Hepatocyte (in vitro differentiated cells): ENCODE data around the gene PPA1. TPM values are rescaled to one million over a fixed set of nuclear protein-coding genes. Genes with fewer than 3 reads are reported as not detected.
A peak's percentile ranks its signal among the peaks of the same experiment; 100 is the strongest.

ENCODE experiments used
- DNase-seq: peaks from one replicate; pipeline ENCODE4 v3.0.0-alpha.2; 2016; ENCODE audit warnings: low spot score
- H2AFZ ChIP-seq: fragments of 200-600 bp; sonication (generic); 2 replicates; pipeline ENCODE4 v1.6.0; 2016; ENCODE audit warnings: antibody characterized with exemption, mild to moderate bottlenecking
- H3K27ac ChIP-seq: fragments of 200-600 bp; sonication (generic); 2 replicates; pipeline ENCODE4 v1.5.1; 2016; ENCODE audit warnings: mild to moderate bottlenecking
- H3K27me3 ChIP-seq: fragments of 200-600 bp; sonication (generic); 2 replicates; pipeline ENCODE4 v1.6.1; 2016
- H3K36me3 ChIP-seq: fragments of 200-600 bp; sonication (generic); replicated peaks from 2 replicates; pipeline ENCODE4 v1.5.1; 2016; ENCODE audit warnings: low read depth; ENCODE audit not compliant: insufficient read depth
- H3K4me1 ChIP-seq: fragments of 200-600 bp; sonication (generic); 2 replicates; pipeline ENCODE4 v1.5.1; 2016; ENCODE audit warnings: mild to moderate bottlenecking, moderate library complexity; ENCODE audit not compliant: insufficient read depth
- H3K4me2 ChIP-seq: fragments of 200-600 bp; sonication (generic); 2 replicates; pipeline ENCODE4 v1.6.0; 2016
- H3K4me3 ChIP-seq: fragments of 200-600 bp; sonication (generic); 2 replicates; pipeline ENCODE4 v1.5.1; 2016; ENCODE audit warnings: mild to moderate bottlenecking
- H3K79me2 ChIP-seq: fragments of 200-600 bp; sonication (generic); 2 replicates; pipeline ENCODE4 v1.6.0; 2017; ENCODE audit warnings: mild to moderate bottlenecking
- H3K9me2 ChIP-seq: fragments of 200-600 bp; sonication (generic); replicated peaks from 2 replicates; pipeline ENCODE4 v1.6.0; 2017; ENCODE audit warnings: mild to moderate bottlenecking; ENCODE audit not compliant: insufficient read depth
- H3K9me3 ChIP-seq: fragments of 200-600 bp; sonication (generic); 2 replicates; pipeline ENCODE4 v1.5.1; 2016; ENCODE audit warnings: low read depth, mild to moderate bottlenecking
- H4K20me1 ChIP-seq: fragments of 200-600 bp; sonication (generic); 2 replicates; pipeline ENCODE4 v1.6.0; 2016; ENCODE audit warnings: mild to moderate bottlenecking; ENCODE audit not compliant: insufficient read depth, poor library complexity, severe bottlenecking
- EZH2 ChIP-seq: fragments of 200-600 bp; sonication (generic); IDR thresholded peaks from 2 replicates; pipeline ENCODE4 v1.6.1; 2016; ENCODE audit warnings: antibody characterized with exemption, mild to moderate bottlenecking, borderline replicate concordance
- EZH2phosphoT487 ChIP-seq: fragments of 200-600 bp; sonication (generic); IDR thresholded peaks from one replicate; pipeline ENCODE4 v1.6.1; 2018; ENCODE audit warnings: antibody characterized with exemption, mild to moderate bottlenecking, low read depth, moderate library complexity; ENCODE audit not compliant: unreplicated experiment, severe bottlenecking
- WGBS: methylation state at CpG from one replicate; pipeline ENCODE4 v1.1.6; 2016; ENCODE audit warnings: low lambda C conversion rate; ENCODE audit errors: missing lambda C conversion rate; 5-methylcytosine and 5-hydroxymethylcytosine counted together
- polyA plus RNA-seq: library from polyadenylated mRNA; unstranded; fragments of >200 nt; fragmentation: Nextera tagmentation; extraction: Ambion mirVana; gene quantifications from 2 replicates; pipeline ENCODE4 v1.2.1, GENCODE V29; 2016
- total RNA-seq: library from RNA; depleted of rRNA; stranded (reverse); fragments of >200 nt; gene quantifications from 2 replicates; pipeline ENCODE4 v1.2.3, GENCODE V29; 2014
- TF ChIP-seq, protein P1 (sequence below): fragments of 200-600 bp; sonication (generic); IDR thresholded peaks from 2 replicates; pipeline ENCODE4 v1.5.1; 2016; ENCODE audit warnings: antibody characterized with exemption, mild to moderate bottlenecking; ENCODE audit not compliant: poor library complexity

PPA1 gene
- total and polyA plus RNA-seq, 2 experiments from 2014 or later: 131 to 156 TPM

DNA sequence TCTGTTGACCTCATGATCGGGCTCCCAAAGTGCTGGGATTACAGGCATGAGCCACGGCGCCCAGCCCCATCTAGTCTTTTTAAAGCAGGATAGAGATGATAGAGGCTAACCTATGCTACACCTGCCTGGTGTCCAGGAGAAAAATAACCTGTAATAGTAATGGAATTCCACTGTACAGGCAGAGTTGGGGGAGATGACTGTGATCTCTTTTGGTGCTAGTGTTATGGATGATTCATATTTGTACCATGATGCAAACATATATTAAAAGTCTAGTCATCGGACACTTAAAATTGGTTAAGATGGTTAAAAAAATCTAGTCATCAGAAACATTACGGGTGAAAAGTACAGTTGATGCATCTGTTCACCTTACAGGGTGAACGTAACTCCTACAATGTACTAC lies 56.8 kb downstream of the PPA1 start:
- TF ChIP-seq EZH2 (no peak), EZH2phosphoT487 (no peak)
- TF ChIP-seq, protein P1, sequence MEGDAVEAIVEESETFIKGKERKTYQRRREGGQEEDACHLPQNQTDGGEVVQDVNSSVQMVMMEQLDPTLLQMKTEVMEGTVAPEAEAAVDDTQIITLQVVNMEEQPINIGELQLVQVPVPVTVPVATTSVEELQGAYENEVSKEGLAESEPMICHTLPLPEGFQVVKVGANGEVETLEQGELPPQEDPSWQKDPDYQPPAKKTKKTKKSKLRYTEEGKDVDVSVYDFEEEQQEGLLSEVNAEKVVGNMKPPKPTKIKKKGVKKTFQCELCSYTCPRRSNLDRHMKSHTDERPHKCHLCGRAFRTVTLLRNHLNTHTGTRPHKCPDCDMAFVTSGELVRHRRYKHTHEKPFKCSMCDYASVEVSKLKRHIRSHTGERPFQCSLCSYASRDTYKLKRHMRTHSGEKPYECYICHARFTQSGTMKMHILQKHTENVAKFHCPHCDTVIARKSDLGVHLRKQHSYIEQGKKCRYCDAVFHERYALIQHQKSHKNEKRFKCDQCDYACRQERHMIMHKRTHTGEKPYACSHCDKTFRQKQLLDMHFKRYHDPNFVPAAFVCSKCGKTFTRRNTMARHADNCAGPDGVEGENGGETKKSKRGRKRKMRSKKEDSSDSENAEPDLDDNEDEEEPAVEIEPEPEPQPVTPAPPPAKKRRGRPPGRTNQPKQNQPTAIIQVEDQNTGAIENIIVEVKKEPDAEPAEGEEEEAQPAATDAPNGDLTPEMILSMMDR: no peak
- Histone ChIP-seq H3K27ac (no peak overlapping the region), H4K20me1 (no peaks in the 10 kb centered on the region), H3K4me1 (no peaks in the 10 kb centered on the region), H3K27me3 (no peaks in the 10 kb centered on the region), H3K4me2 (no peak overlapping the region), H3K9me3 (no peaks in the 10 kb centered on the region), H3K36me3 (no peaks in the 10 kb centered on the region), H3K4me3 (no peak overlapping the region), H3K9me2 (no peaks in the 10 kb centered on the region), H3K79me2 (no peaks in the 10 kb centered on the region), H2AFZ (no peak overlapping the region)
- no peak for DNase-seq
- WGBS: 92% methylated on average over 6 of the region's 6 CpGs

DNA sequence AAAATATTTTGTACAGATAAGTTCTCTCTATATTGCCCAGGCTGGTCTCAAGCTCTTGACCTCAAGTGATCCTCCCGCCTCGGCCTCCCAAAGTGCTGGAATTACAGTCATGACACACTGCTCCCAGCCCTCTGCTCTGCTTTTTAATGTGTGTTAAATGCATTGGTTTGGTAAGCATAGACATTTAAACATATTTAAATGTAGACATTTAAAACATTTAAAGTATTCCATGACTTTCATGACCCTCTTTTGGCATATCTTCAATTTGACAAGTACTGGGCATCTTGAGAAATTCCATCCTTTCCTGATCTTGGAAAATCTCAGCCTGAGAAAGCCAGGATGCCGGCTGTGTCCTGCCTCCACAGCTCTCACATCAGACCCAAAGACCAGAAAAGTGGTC lies 57.7 kb downstream of the PPA1 start:
- no peaks in the 10 kb centered on the region for H3K36me3 ChIP-seq
- no peak for DNase-seq
- WGBS: 92% methylated on average over 3 of the region's 3 CpGs
- no peak overlapping the region for H3K27ac ChIP-seq
- H3K79me2 ChIP-seq: no peaks in the 10 kb centered on the region
- H4K20me1 ChIP-seq: no peaks in the 10 kb centered on the region
- H3K27me3 ChIP-seq: no peaks in the 10 kb centered on the region
- no peak overlapping the region for H3K4me2 ChIP-seq
- no peak for TF ChIP-seq EZH2
- TF ChIP-seq EZH2phosphoT487: no peak
- no peak overlapping the region for H2AFZ ChIP-seq
- no peaks in the 10 kb centered on the region for H3K9me3 ChIP-seq
- no peaks in the 10 kb centered on the region for H3K4me1 ChIP-seq
- no peak overlapping the region for H3K4me3 ChIP-seq
- no peaks in the 10 kb centered on the region for H3K9me2 ChIP-seq

DNA sequence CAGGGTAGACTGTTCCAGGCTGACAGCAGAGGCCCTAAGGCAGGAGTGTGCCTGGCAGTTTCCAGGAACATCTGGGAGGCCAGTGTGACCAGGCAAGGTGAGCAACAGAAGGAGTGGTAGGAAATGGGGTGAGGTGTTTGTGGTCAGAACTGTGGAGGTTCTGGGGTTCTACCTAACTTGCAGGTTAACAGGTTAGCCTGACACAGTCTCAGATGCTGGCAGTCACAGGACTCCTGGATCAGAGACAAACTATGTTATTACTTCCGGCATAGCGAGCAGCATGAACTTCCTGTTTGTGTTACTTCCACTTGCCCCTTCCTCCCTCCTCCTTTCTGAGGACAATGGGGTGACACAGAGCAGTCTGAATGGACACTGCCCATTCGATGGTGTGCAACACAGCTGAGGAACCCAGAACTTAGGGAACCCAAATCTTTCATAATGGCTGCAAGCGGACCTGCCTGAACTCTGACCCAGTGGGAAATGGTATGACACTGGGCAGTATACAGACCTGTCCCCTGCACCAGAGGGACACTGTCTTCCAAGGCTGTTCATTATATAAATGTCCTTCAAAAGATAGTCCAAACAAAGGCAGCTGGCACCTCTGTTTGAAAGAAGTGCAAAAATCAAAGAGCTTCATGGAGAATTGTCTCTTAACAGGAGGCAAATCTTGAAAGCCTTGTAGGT lies 59.0 kb downstream of the PPA1 start:
- H3K9me2 ChIP-seq: no peaks in the 10 kb centered on the region
- H4K20me1 ChIP-seq: peaks cover 6% of the 10 kb centered on the region
- WGBS: 67% methylated on average over 4 of the region's 4 CpGs
- H3K27ac ChIP-seq: no peak overlapping the region
- no peak overlapping the region for H3K4me3 ChIP-seq
- TF ChIP-seq EZH2phosphoT487: no peak
- TF ChIP-seq EZH2: no peak
- TF ChIP-seq, protein P1: no peak
- no peak overlapping the region for H3K4me2 ChIP-seq
- H3K36me3 ChIP-seq: no peaks in the 10 kb centered on the region
- H3K79me2 ChIP-seq: peaks cover 9% of the 10 kb centered on the region
- no peaks in the 10 kb centered on the region for H3K9me3 ChIP-seq
- H3K4me1 ChIP-seq: no peaks in the 10 kb centered on the region
- no peaks in the 10 kb centered on the region for H3K27me3 ChIP-seq
- DNase-seq: no peak
- H2AFZ ChIP-seq: no peak overlapping the region

DNA sequence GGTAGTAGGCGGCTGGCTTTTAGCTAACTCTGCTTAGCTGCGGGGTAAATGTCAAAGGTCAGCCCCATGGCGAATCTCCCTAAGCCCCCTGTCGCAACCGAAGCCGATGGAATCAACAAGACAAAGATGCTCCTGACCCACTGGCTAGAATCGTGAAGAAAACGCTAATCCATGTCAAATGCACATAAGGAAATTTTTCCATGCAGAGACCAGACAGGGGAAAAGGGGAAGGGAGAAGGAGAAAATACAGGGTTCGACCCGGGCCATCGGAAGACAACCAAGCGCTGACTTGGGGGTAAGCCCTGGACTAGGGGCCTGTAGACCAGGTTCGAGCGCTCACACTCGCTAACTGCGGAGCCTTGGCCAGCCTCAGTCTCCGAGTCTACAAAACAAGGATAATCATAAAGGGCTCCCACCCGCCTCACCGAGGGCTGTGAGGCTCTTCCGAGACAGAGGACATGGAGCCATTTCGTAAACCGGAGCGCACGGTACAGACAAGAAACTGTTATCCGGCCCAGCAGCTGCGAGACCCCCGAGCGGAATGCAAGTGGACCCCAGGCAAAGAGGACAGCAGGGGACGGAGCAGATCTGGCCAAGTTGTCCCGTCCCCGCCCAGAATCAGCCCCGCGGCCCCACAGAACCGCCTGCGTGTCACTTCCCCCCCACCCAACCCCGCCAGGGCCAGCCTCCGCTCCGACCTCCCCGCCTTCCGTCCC lies 63.4 kb downstream of the PPA1 start:
- Histone ChIP-seq H3K4me3 (peak overlapping the region; percentile 47), H3K36me3 (peaks cover 7% of the 10 kb centered on the region), H3K27me3 (no peaks in the 10 kb centered on the region), H2AFZ (no peak overlapping the region), H3K4me2 (peak overlapping the region; percentile 84), H3K27ac (peak overlapping the region; percentile 91), H3K79me2 (peaks cover 51% of the 10 kb centered on the region), H3K4me1 (peaks cover 9% of the 10 kb centered on the region), H3K9me3 (no peaks in the 10 kb centered on the region), H3K9me2 (no peaks in the 10 kb centered on the region), H4K20me1 (peaks cover 49% of the 10 kb centered on the region)
- DNase-seq: peak; percentile 46
- no peak for TF ChIP-seq EZH2
- TF ChIP-seq EZH2phosphoT487: no peak
- TF ChIP-seq, protein P1: no peak
- 2% methylated on average over 30 of the region's 40 CpGs for WGBS
